Mesothelial cell of epicardium (in vitro differentiated cells): ENCODE results near the gene SLC17A5. TPM values are rescaled to one million over a fixed set of nuclear protein-coding genes. Genes with fewer than 3 reads are reported as not detected.
"Not testable (repeated sequence)": the region's sequence is repeated elsewhere in the genome, so short reads cannot be mapped to it uniquely, and the experiment has no call there.

Source experiments
- DNase-seq, 2 experiments: peaks; one replicate each; pipeline ENCODE4 v3.0.0; 2021; ENCODE audit warnings: low spot score in 2 of 2; ENCODE audit not compliant: unreplicated experiment in 2 of 2
- H3K27ac Mint-ChIP-seq: 2 replicates; pipeline ENCODE4 v1.8.0; 2021; ENCODE audit warnings: mixed read lengths
- H3K27me3 Mint-ChIP-seq: 2 replicates; pipeline ENCODE4 v1.8.0; 2021; ENCODE audit warnings: low read depth, mixed read lengths
- H3K36me3 Mint-ChIP-seq: 2 replicates; pipeline ENCODE4 v1.8.0; 2021; ENCODE audit warnings: mixed read lengths
- H3K4me1 Mint-ChIP-seq: 2 replicates; pipeline ENCODE4 v1.8.0; 2021; ENCODE audit warnings: mixed read lengths
- H3K4me3 Mint-ChIP-seq: 2 replicates; pipeline ENCODE4 v1.8.0; 2021; ENCODE audit warnings: mild to moderate bottlenecking, moderate library complexity, mixed read lengths
- H3K9me3 Mint-ChIP-seq: 2 replicates; pipeline ENCODE4 v1.8.0; 2021; ENCODE audit warnings: mixed read lengths
- CTCF ChIP-seq: fragments of 200-600 bp; sonication (generic); IDR thresholded peaks from one replicate; pipeline ENCODE4 v1.5.0; 2021; ENCODE audit warnings: antibody characterized with exemption; ENCODE audit not compliant: unreplicated experiment
- total RNA-seq: library from RNA; stranded (reverse); gene quantifications from 3 replicates; pipeline ENCODE4 v1.2.1, GENCODE V29; 2021

The SLC17A5 gene
- total RNA-seq, 1 donor from 2014 or later = 11.8 TPM

DNA sequence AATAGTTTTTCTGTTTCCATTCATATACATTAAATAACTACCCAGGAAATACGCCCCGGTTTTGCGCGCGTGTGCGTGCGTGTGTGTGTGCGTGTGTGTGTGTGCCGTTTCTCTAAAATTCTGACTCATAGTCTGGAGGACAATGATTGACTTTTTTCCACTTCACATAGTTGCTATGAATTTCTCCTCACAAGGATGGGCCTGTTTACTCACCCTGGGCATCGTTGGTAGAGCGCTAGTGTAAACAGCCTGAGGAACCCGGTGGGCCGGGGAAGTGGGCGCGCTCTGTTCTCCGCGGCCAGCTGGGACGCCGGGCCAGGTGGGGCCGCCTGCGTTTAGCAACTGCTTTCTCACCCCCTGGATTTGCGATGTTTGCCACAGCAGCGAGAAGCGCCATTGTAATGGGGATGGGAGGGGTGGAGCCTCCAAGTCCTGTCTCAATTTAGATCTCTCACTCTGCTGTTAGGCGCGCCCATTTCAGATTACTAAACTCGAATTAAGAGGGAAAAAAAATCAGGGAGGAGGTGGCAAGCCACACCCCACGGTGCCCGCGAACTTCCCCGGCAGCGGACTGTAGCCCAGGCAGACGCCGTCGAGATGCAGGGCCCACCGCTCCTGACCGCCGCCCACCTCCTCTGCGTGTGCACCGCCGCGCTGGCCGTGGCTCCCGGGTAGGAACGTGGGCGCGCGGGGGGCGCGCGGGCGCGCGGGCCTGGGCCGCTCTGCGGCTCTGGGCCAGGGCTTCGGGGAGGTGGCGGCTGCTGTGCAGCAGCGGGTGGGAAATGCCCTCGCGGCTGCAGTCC is 42.0 kb upstream of the SLC17A5 start, which contains the start of gene CD109:
Gene CD109, plus strand, starts transcription at position 585 of the 803 bp plus-strand sequence. Its CDS starts 13 bp downstream, at position 598.
- Mint-ChIP-seq H3K27ac (peak within 1 kb of the TSS; percentile 44), H3K4me3 (peak within 1 kb of the TSS; percentile 82), H3K4me1 (peaks cover 11% of the 10 kb centered on the region), H3K9me3 (peaks cover 4% of the 10 kb centered on the region), H3K27me3 (no peaks in the 10 kb centered on the region), H3K36me3 (no peaks in the 10 kb centered on the region)
- peak; percentile 46 to 67 for DNase-seq
- TF ChIP-seq CTCF = no peak

DNA sequence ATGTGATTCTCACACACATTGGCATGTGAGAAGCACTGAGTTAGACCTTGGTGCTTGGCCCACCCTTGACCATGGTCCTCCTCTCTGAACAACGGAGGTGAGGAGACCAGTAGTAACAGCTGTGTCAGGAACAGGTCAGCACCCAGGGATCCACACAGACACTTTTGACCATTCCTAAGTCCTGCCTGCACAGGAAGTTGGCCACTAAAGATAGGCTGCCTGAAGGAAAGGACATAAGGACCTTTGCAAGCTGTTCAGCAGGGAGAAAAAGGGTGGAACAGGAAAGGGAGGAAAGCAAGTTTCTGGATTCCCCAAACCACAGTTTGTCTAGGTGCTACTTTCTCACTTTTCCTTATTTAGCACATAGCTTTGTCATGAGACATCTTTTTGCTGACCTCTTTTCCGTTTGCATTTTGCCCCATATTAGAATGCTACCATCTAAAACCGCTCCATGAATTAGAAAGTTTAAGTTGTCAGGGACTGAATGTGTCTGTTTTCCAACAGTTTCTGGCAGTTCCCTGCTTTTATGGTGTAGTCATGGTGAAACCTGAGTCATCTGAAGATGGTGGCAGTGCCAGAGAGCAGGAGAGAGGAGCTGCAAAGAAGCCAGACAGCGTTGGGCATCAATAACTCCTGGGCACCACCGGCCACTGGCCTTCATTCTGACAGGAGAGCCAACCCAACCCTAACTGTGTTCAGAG is 41.1 kb upstream of the SLC17A5 start:
- TF ChIP-seq CTCF = no peak
- Mint-ChIP-seq H3K36me3 (no peaks in the 10 kb centered on the region), H3K27ac (peak overlapping the region; percentile 44), H3K9me3 (peaks cover 4% of the 10 kb centered on the region), H3K4me3 (peak overlapping the region; percentile 82), H3K27me3 (no peaks in the 10 kb centered on the region), H3K4me1 (peaks cover 11% of the 10 kb centered on the region)
- DNase-seq = no peak

DNA sequence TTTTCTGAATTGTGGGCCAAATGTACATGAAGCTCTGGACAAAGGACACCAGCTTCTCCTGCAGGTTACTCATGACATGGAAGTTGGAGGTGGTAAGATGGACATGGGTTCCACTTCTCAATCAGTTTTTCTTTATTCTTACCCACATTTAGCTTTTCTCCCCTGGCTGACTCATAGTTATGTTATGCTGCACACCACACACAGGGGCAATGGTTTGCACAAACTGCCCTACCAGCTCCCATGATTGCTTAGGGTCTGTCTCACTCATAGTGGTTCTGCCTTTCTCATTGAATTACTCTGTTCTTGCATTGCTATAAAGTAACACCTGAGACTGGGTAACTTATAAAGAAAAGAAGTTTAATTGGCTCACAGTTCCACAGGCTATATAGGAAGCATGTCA is 37.7 kb upstream of the SLC17A5 start:
- TF ChIP-seq CTCF = no peak
- Mint-ChIP-seq H3K27ac (no peak overlapping the region), H3K4me1 (peaks cover 10% of the 10 kb centered on the region), H3K27me3 (peaks cover 2% of the 10 kb centered on the region), H3K36me3 (no peaks in the 10 kb centered on the region), H3K4me3 (no peak overlapping the region), H3K9me3 (peaks cover 4% of the 10 kb centered on the region)
- no peak for DNase-seq

DNA sequence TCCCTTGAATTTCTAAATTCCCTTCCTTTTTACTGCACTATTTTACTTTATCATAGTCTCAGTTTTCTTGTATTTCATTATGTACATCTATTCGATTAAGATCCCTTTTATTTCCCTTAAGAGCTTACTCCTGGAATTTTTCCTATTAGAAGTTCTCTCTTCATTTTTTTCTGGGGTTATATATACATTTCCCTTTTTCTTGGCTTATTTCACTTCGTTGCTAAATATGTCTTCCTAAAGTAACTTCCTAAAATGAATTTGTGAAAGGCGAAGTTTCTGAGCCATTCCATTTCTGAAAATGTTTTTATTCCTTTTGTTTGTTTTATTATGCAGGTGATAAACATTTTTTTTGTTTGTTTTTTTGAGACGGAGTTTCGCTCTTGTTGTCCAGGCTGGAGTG is 36.3 kb upstream of the SLC17A5 start:
- H3K4me3 Mint-ChIP-seq = no peak overlapping the region
- no peak for TF ChIP-seq CTCF
- H3K4me1 Mint-ChIP-seq = peaks cover 1% of the 10 kb centered on the region
- no peak overlapping the region for H3K27ac Mint-ChIP-seq
- H3K27me3 Mint-ChIP-seq = peaks cover 9% of the 10 kb centered on the region
- no peak for DNase-seq
- no peaks in the 10 kb centered on the region for H3K36me3 Mint-ChIP-seq
- H3K9me3 Mint-ChIP-seq = peaks cover 4% of the 10 kb centered on the region

- H3K36me3 Mint-ChIP-seq = no peaks in the 10 kb centered on the region
- H3K27me3 Mint-ChIP-seq = peaks cover 12% of the 10 kb centered on the region
- H3K4me1 Mint-ChIP-seq = no peaks in the 10 kb centered on the region
- DNase-seq = no peak
- no peak for TF ChIP-seq CTCF
- H3K4me3 Mint-ChIP-seq = no peak overlapping the region
- peaks cover 11% of the 10 kb centered on the region for H3K9me3 Mint-ChIP-seq
- H3K27ac Mint-ChIP-seq = no peak overlapping the region
Observed at GRCh38 chr6:73688351-73688750, 34.6 kb upstream of the SLC17A5 start.

GRCh38 chr6:73683574-73683973 is 29.8 kb upstream of the SLC17A5 start:
- H3K4me3 Mint-ChIP-seq, H3K36me3 Mint-ChIP-seq, H3K27ac Mint-ChIP-seq, H3K4me1 Mint-ChIP-seq, DNase-seq: not testable (repeated sequence)
- peaks cover 12% of the 10 kb centered on the region for H3K27me3 Mint-ChIP-seq
- peaks cover 17% of the 10 kb centered on the region for H3K9me3 Mint-ChIP-seq
